Caco-2 (cell line): ENCODE results near the gene LMTK2. TPM values are rescaled to one million over a fixed set of nuclear protein-coding genes. Genes with fewer than 3 reads are reported as not detected.

Source experiments
- BruUV-seq: library from RNA; stranded (reverse); fragments of 400-500 nt; replicated peaks from 2 replicates; lab custom pipeline; 2021; lab: Mats Ljungman, UMichigan
- CTCF ChIA-PET: fragments of 300-600 bp; sonication (Branson Sonifier 250); formaldehyde crosslinking; loops from one replicate; lab custom pipeline; 2022; ENCODE audit warnings: antibody characterized with exemption; lab: Charles Lee
- POLR2A ChIA-PET: fragments of 300-600 bp; sonication (Branson Sonifier 250); formaldehyde crosslinking; loops from one replicate; lab custom pipeline; 2022; ENCODE audit warnings: antibody characterized with exemption; lab: Charles Lee
- DNase-seq, 2 experiments: peaks; one replicate each; pipeline versions ENCODE4 v3.0.0 to v3.0.0-alpha.2; 2020 to 2022
- H3K27me3 ChIP-seq: replicated peaks from 2 replicates; pipeline ENCODE4 v1.6.0; 2011; ENCODE audit warnings: low read length; ENCODE audit not compliant: control insufficient read depth, insufficient read depth
- H3K36me3 ChIP-seq: 2 replicates; pipeline ENCODE4 v1.5.1; 2011; ENCODE audit warnings: low read length; ENCODE audit not compliant: control insufficient read depth, insufficient read depth
- H3K4me1 ChIP-seq: fragments of 250-450 bp; sonication (Bioruptor Pico); 2 replicates; pipeline ENCODE4 v1.5.1; 2020; ENCODE audit warnings: mild to moderate bottlenecking
- H3K4me3 ChIP-seq: 2 replicates; pipeline ENCODE4 v1.5.1; 2011; ENCODE audit warnings: low read depth, mild to moderate bottlenecking, control low read depth, low read length
- H3K9me3 ChIP-seq: fragments of 250-450 bp; sonication (Bioruptor Pico); 2 replicates; pipeline ENCODE4 v1.5.1; 2020; ENCODE audit warnings: mild to moderate bottlenecking, moderate library complexity
- H3K27ac Mint-ChIP-seq: one replicate; pipeline ENCODE4 v1.8.0; 2022; ENCODE audit warnings: mixed read lengths; ENCODE audit not compliant: unreplicated experiment
- H3K27me3 Mint-ChIP-seq: one replicate; pipeline ENCODE4 v1.8.0; 2022; ENCODE audit warnings: mixed read lengths; ENCODE audit not compliant: insufficient read depth, unreplicated experiment
- H3K36me3 Mint-ChIP-seq: one replicate; pipeline ENCODE4 v1.8.0; 2022; ENCODE audit warnings: mild to moderate bottlenecking, mixed read lengths; ENCODE audit not compliant: insufficient read depth, unreplicated experiment
- H3K4me1 Mint-ChIP-seq: one replicate; pipeline ENCODE4 v1.8.0; 2022; ENCODE audit warnings: low read depth, mixed read lengths; ENCODE audit not compliant: unreplicated experiment
- H3K4me3 Mint-ChIP-seq: one replicate; pipeline ENCODE4 v1.8.0; 2022; ENCODE audit warnings: mild to moderate bottlenecking, moderate library complexity, mixed read lengths; ENCODE audit not compliant: unreplicated experiment
- H3K9me3 Mint-ChIP-seq: one replicate; pipeline ENCODE4 v1.8.0; 2022; ENCODE audit warnings: mixed read lengths; ENCODE audit not compliant: unreplicated experiment
- CTCF ChIP-seq, 2 experiments: fragments of 200-600 bp in 1 of 2; IDR thresholded peaks; 1 replicate in 1 of 2; 2 replicates in 1 of 2; pipeline versions ENCODE4 v1.5.1 to v1.8.0; 2011 to 2022; ENCODE audit warnings: antibody characterized with exemption in 1 of 2, control low read depth in 1 of 2, inconsistent platforms in 1 of 2, low read depth in 1 of 2, low read length in 1 of 2, mild to moderate bottlenecking in 1 of 2, moderate library complexity in 1 of 2; ENCODE audit not compliant: insufficient read depth in 1 of 2, severe bottlenecking in 1 of 2, unreplicated experiment in 1 of 2
- intact Hi-C: fragments of 100-400 bp; cut with micrococcal nuclease; formaldehyde crosslinking; loops from one replicate; pipeline ENCODE4 v1.10.0; 2022; ENCODE audit not compliant: unreplicated experiment
- total RNA-seq: library from RNA; stranded (reverse); gene quantifications from 2 replicates; pipeline ENCODE4 v1.2.3, GENCODE V29; 2022

LMTK2 gene
- total RNA-seq, 1 experiment from 2014 or later: 21.9 TPM

- H3K36me3 ChIP-seq: no peaks in the 10 kb centered on the region
- POLR2A ChIA-PET: no interaction called here
- H3K4me3 ChIP-seq: no peak overlapping the region
- no peaks in the 10 kb centered on the region for H3K9me3 Mint-ChIP-seq
- no peaks in the 10 kb centered on the region for H3K9me3 ChIP-seq
- no peak for DNase-seq
- CTCF ChIA-PET: no interaction called here
- H3K36me3 Mint-ChIP-seq: no peaks in the 10 kb centered on the region
- no peak overlapping the region for H3K4me3 Mint-ChIP-seq
- no peaks in the 10 kb centered on the region for H3K27me3 Mint-ChIP-seq
- H3K27me3 ChIP-seq: no peaks in the 10 kb centered on the region
- BruUV-seq: no TSS peak
- no peak overlapping the region for H3K27ac Mint-ChIP-seq
- no peaks in the 10 kb centered on the region for H3K4me1 ChIP-seq
- no peak for TF ChIP-seq CTCF (IDR thresholded peaks at IDR 0.05; ENCODE audit: insufficient read depth in 1 of 2, low read depth in 1 of 2, low read length in 1 of 2, severe bottlenecking in 1 of 2, unreplicated experiment in 1 of 2)
- H3K4me1 Mint-ChIP-seq: no peaks in the 10 kb centered on the region
- intact Hi-C loops: loop anchor here (5.0 kb wide), 1 partner anchor 220 kb away; no protein-coding TSS in a partner anchor
Observed at GRCh38 chr7:98242342-98242741, 135.7 kb downstream of the LMTK2 start.

GRCh38 chr7:98242934-98243333 is 136.3 kb downstream of the LMTK2 start:
- intact Hi-C loops: loop anchor here (5.0 kb wide), 1 partner anchor 221 kb away; no protein-coding TSS in a partner anchor
- Mint-ChIP-seq H3K27ac (no peak overlapping the region), H3K27me3 (no peaks in the 10 kb centered on the region), H3K4me1 (no peaks in the 10 kb centered on the region), H3K4me3 (no peak overlapping the region), H3K36me3 (no peaks in the 10 kb centered on the region), H3K9me3 (no peaks in the 10 kb centered on the region)
- Histone ChIP-seq H3K36me3 (no peaks in the 10 kb centered on the region), H3K9me3 (no peaks in the 10 kb centered on the region), H3K4me1 (no peaks in the 10 kb centered on the region), H3K27me3 (no peaks in the 10 kb centered on the region), H3K4me3 (no peak overlapping the region)
- ChIA-PET CTCF (no interaction called here), POLR2A (no interaction called here)
- DNase-seq: no peak
- TF ChIP-seq CTCF (IDR thresholded peaks at IDR 0.05; ENCODE audit: insufficient read depth in 1 of 2, low read depth in 1 of 2, low read length in 1 of 2, severe bottlenecking in 1 of 2, unreplicated experiment in 1 of 2): no peak
- no TSS peak for BruUV-seq

- CTCF ChIA-PET: no interaction called here
- no TSS peak for BruUV-seq
- H3K4me1 ChIP-seq: no peaks in the 10 kb centered on the region
- TF ChIP-seq CTCF (IDR thresholded peaks at IDR 0.05; ENCODE audit: insufficient read depth in 1 of 2, low read depth in 1 of 2, low read length in 1 of 2, severe bottlenecking in 1 of 2, unreplicated experiment in 1 of 2): no peak
- intact Hi-C loops: loop anchor here (5.0 kb wide), 1 partner anchor 223 kb away; no protein-coding TSS in a partner anchor
- POLR2A ChIA-PET: no interaction called here
- H3K36me3 ChIP-seq: no peaks in the 10 kb centered on the region
- Mint-ChIP-seq H3K27me3 (no peaks in the 10 kb centered on the region), H3K27ac (no peak overlapping the region), H3K4me1 (no peaks in the 10 kb centered on the region), H3K4me3 (no peak overlapping the region), H3K36me3 (no peaks in the 10 kb centered on the region), H3K9me3 (no peaks in the 10 kb centered on the region)
- DNase-seq: no peak
- H3K4me3 ChIP-seq: no peak overlapping the region
- no peaks in the 10 kb centered on the region for H3K9me3 ChIP-seq
- H3K27me3 ChIP-seq: no peaks in the 10 kb centered on the region
Observed at GRCh38 chr7:98244871-98245270, 138.2 kb downstream of the LMTK2 start.
